Thymus (tissue), 11 donors: Measurements from ENCODE around the gene FBXO34. TPM values are rescaled to one million over a fixed set of nuclear protein-coding genes. Genes with fewer than 3 reads are reported as not detected.
"Not testable (repeated sequence)": the region's sequence is repeated elsewhere in the genome, so short reads cannot be mapped to it uniquely, and the experiment has no call there.

Source experiments
- DNase-seq, 9 donors: peaks; one replicate each; pipeline ENCODE4 v3.0.0-alpha.2; 2013; ENCODE audit warnings: low spot score in 9 of 9, low read depth in 6 of 9, missing footprints in 1 of 9
- H3K27ac ChIP-seq, 2 donors: one replicate each; pipeline ENCODE4 v1.5.1; 2013; ENCODE audit warnings: control low read depth in 1 of 2, low read depth in 1 of 2, low read length in 1 of 2, mild to moderate bottlenecking in 1 of 2, moderate library complexity in 1 of 2
- H3K27me3 ChIP-seq, 2 donors: one replicate each; pipeline ENCODE4 v1.5.1; 2013; ENCODE audit warnings: low read length in 1 of 2; ENCODE audit not compliant: control insufficient read depth in 2 of 2, insufficient read depth in 1 of 2
- H3K36me3 ChIP-seq, 2 donors: one replicate each; pipeline ENCODE4 v1.5.1; 2013; ENCODE audit warnings: low read length in 1 of 2, mild to moderate bottlenecking in 1 of 2, moderate library complexity in 1 of 2; ENCODE audit not compliant: control insufficient read depth in 2 of 2, insufficient read depth in 2 of 2
- H3K4me1 ChIP-seq, 2 donors: one replicate each; pipeline ENCODE4 v1.5.1; 2013; ENCODE audit warnings: low read length in 2 of 2; ENCODE audit not compliant: control insufficient read depth in 2 of 2, insufficient read depth in 2 of 2
- H3K4me3 ChIP-seq, 2 donors: one replicate each; pipeline ENCODE4 v1.5.1; 2013; ENCODE audit warnings: low read length in 2 of 2, control low read depth in 1 of 2, mild to moderate bottlenecking in 1 of 2
- H3K9me3 ChIP-seq, 2 donors: one replicate each; pipeline ENCODE4 v1.5.1; 2013; ENCODE audit warnings: low read length in 1 of 2, mild to moderate bottlenecking in 1 of 2; ENCODE audit not compliant: control insufficient read depth in 2 of 2, insufficient read depth in 1 of 2
- WGBS: extraction: QIAGEN DNeasy Blood & Tissue Kit; methylation state at CpG from one replicate; pipeline ENCODE4 v1.1.7; 2013; 5-methylcytosine and 5-hydroxymethylcytosine counted together
- polyA plus RNA-seq: library from polyadenylated mRNA; stranded (reverse); fragments of 200-250 nt; gene quantifications from one replicate; pipeline ENCODE4 v1.2.3, GENCODE V29; 2013
- total RNA-seq: library from RNA; stranded (reverse); fragments of 120-200 nt; gene quantifications from one replicate; pipeline ENCODE4 v1.2.4, GENCODE V29; 2013
- donor health status: healthy.

The FBXO34 gene
- total and polyA plus RNA-seq, 2 donors: 15.8 to 23.3 TPM

- no peak overlapping the region for H3K4me3 ChIP-seq
- peaks cover 0 to 5% of the 10 kb centered on the region in 2 donors for H3K4me1 ChIP-seq
- H3K9me3 ChIP-seq: no peaks in the 10 kb centered on the region
- no peak overlapping the region for H3K27ac ChIP-seq
- no peaks in the 10 kb centered on the region for H3K27me3 ChIP-seq
- no peaks in the 10 kb centered on the region for H3K36me3 ChIP-seq
- WGBS: 97% methylated on average over 2 of the region's 2 CpGs
- DNase-seq: no peak
These were observed 70.6 kb downstream of the FBXO34 start for GRCh38 chr14:55341781-55342180.

GRCh38 chr14:55344582-55345163 is 73.5 kb downstream of the FBXO34 start:
- H3K4me1 ChIP-seq: not testable (repeated sequence)

GRCh38 chr14:55347040-55347439 is 75.8 kb downstream of the FBXO34 start:
- WGBS: 100% methylated on average over 1 of the region's 1 CpG
- Histone ChIP-seq H3K36me3 (peaks cover 16 to 19% of the 10 kb centered on the region in 2 donors), H3K4me3 (no peak overlapping the region), H3K9me3 (no peaks in the 10 kb centered on the region), H3K27ac (no peak overlapping the region), H3K27me3 (no peaks in the 10 kb centered on the region), H3K4me1 (peaks cover 0 to 2% of the 10 kb centered on the region in 2 donors)
- no peak for DNase-seq

More at GRCh38 chr14:55344582-55345163, 73.5 kb downstream of the FBXO34 start:
- H3K4me3 ChIP-seq, H3K27ac ChIP-seq, H3K36me3 ChIP-seq, H3K9me3 ChIP-seq, DNase-seq, H3K27me3 ChIP-seq: not testable (repeated sequence)
- 96% methylated on average over 6 of the region's 6 CpGs for WGBS

GRCh38 chr14:55347748-55348147 is 76.5 kb downstream of the FBXO34 start:
- DNase-seq: no peak
- peaks cover 0 to 2% of the 10 kb centered on the region in 2 donors for H3K4me1 ChIP-seq
- H3K4me3 ChIP-seq: no peak overlapping the region
- H3K36me3 ChIP-seq: peaks cover 23 to 26% of the 10 kb centered on the region in 2 donors
- no peak overlapping the region for H3K27ac ChIP-seq
- no peaks in the 10 kb centered on the region for H3K27me3 ChIP-seq
- 96% methylated on average over 3 of the region's 3 CpGs for WGBS
- no peaks in the 10 kb centered on the region for H3K9me3 ChIP-seq

GRCh38 chr14:55348766-55349453 is 77.7 kb downstream of the FBXO34 start:
- peaks cover 0 to 2% of the 10 kb centered on the region in 2 donors for H3K4me1 ChIP-seq
- 91% methylated on average over 4 of the region's 4 CpGs for WGBS
- H3K4me3 ChIP-seq: no peak overlapping the region
- H3K27me3 ChIP-seq: no peaks in the 10 kb centered on the region
- DNase-seq: no peak
- H3K27ac ChIP-seq: no peak overlapping the region
- peaks cover 25 to 27% of the 10 kb centered on the region in 2 donors for H3K36me3 ChIP-seq
- no peaks in the 10 kb centered on the region for H3K9me3 ChIP-seq

- WGBS: 95% methylated on average over 12 of the region's 12 CpGs
- H3K27ac ChIP-seq: no peak overlapping the region
These were observed 78.3 kb downstream of the FBXO34 start for GRCh38 chr14:55349565-55349964.

GRCh38 chr14:55350461-55350860 is 79.2 kb downstream of the FBXO34 start:
- WGBS: 97% methylated on average over 4 of the region's 4 CpGs
- peaks cover 2 to 10% of the 10 kb centered on the region in 2 donors for H3K4me1 ChIP-seq
- no peak overlapping the region for H3K4me3 ChIP-seq

More at GRCh38 chr14:55349565-55349964, 78.3 kb downstream of the FBXO34 start:
- no peaks in the 10 kb centered on the region for H3K9me3 ChIP-seq
- H3K4me3 ChIP-seq: no peak overlapping the region
- DNase-seq: no peak
- H3K4me1 ChIP-seq: peaks cover 2 to 4% of the 10 kb centered on the region in 2 donors
- peaks cover 27 to 28% of the 10 kb centered on the region in 2 donors for H3K36me3 ChIP-seq
- no peaks in the 10 kb centered on the region for H3K27me3 ChIP-seq

GRCh38 chr14:55351111-55351510 is 79.9 kb downstream of the FBXO34 start:
- no peak overlapping the region for H3K27ac ChIP-seq
- H3K36me3 ChIP-seq: peaks cover 28 to 31% of the 10 kb centered on the region in 2 donors
- no peaks in the 10 kb centered on the region for H3K27me3 ChIP-seq
- H3K9me3 ChIP-seq: no peaks in the 10 kb centered on the region
- DNase-seq: no peak
- no peak overlapping the region for H3K4me3 ChIP-seq
- WGBS: 96% methylated on average over 9 of the region's 9 CpGs
- peaks cover 2 to 10% of the 10 kb centered on the region in 2 donors for H3K4me1 ChIP-seq

More at GRCh38 chr14:55350461-55350860, 79.2 kb downstream of the FBXO34 start:
- Histone ChIP-seq H3K27ac (no peak overlapping the region), H3K9me3 (no peaks in the 10 kb centered on the region), H3K36me3 (peaks cover 27 to 28% of the 10 kb centered on the region in 2 donors), H3K27me3 (no peaks in the 10 kb centered on the region)
- no peak for DNase-seq

- Histone ChIP-seq H3K4me3 (no peak overlapping the region), H3K27ac (no peak overlapping the region), H3K9me3 (no peaks in the 10 kb centered on the region), H3K27me3 (no peaks in the 10 kb centered on the region), H3K4me1 (peaks cover 2 to 10% of the 10 kb centered on the region in 2 donors), H3K36me3 (peaks cover 28 to 31% of the 10 kb centered on the region in 2 donors)
- DNase-seq: no peak
- 94% methylated on average over 9 of the region's 9 CpGs for WGBS
These were observed 81.0 kb downstream of the FBXO34 start for GRCh38 chr14:55352201-55352600.
